Neural cell (in vitro differentiated cells): ENCODE measurements around the gene ATP2A1. TPM values are rescaled to one million over a fixed set of nuclear protein-coding genes. Genes with fewer than 3 reads are reported as not detected.

Experiments
- H2AFZ ChIP-seq: fragments of 200-600, 300-800 bp; sonication (generic), shearing (Covaris generic); 2 replicates; pipeline ENCODE4 v1.6.0; 2014; ENCODE audit warnings: low read depth, mild to moderate bottlenecking, antibody characterized with exemption, low read length, moderate library complexity
- H3F3A ChIP-seq: fragments of 200-600 bp; shearing (Covaris generic); 2 replicates; pipeline ENCODE4 v1.6.1; 2016; ENCODE audit warnings: mild to moderate bottlenecking, moderate library complexity, mixed read lengths, antibody characterized with exemption, low read length; ENCODE audit not compliant: insufficient read depth, poor library complexity, severe bottlenecking
- H3K27ac ChIP-seq: fragments of 200-600, 300-800 bp; sonication (generic), shearing (Covaris generic); 2 replicates; pipeline ENCODE4 v1.5.1; 2014; ENCODE audit warnings: mild to moderate bottlenecking, low read length, moderate library complexity
- H3K27me3 ChIP-seq: fragments of 300-800, 200-600 bp; sonication (generic), shearing (Covaris generic); 2 replicates; pipeline ENCODE4 v1.6.0; 2014; ENCODE audit warnings: mild to moderate bottlenecking, low read depth, low read length, moderate library complexity; ENCODE audit not compliant: insufficient read depth
- H3K36me3 ChIP-seq: fragments of 300-800, 200-600 bp; sonication (generic), shearing (Covaris generic); 2 replicates; pipeline ENCODE4 v1.5.1; 2014; ENCODE audit warnings: mild to moderate bottlenecking, antibody characterized with exemption, low read length, moderate library complexity; ENCODE audit not compliant: insufficient read depth
- H3K4me2 ChIP-seq: fragments of 300-800, 200-600 bp; sonication (generic), shearing (Covaris generic); 2 replicates; pipeline ENCODE4 v1.6.0; 2014; ENCODE audit warnings: mild to moderate bottlenecking, low read length
- H3K4me3 ChIP-seq: fragments of 300-800, 200-600 bp; sonication (generic), shearing (Covaris generic); 2 replicates; pipeline ENCODE4 v1.5.1; 2014; ENCODE audit warnings: mild to moderate bottlenecking, low read length, moderate library complexity
- H3K79me2 ChIP-seq: fragments of 200-600 bp; shearing (Covaris generic); replicated peaks from 2 replicates; pipeline ENCODE4 v1.6.0; 2014; ENCODE audit warnings: mild to moderate bottlenecking, low read length, moderate library complexity; ENCODE audit not compliant: insufficient read depth
- H3K9ac ChIP-seq: fragments of 300-800, 200-600 bp; sonication (generic), shearing (Covaris generic); 2 replicates; pipeline ENCODE4 v1.6.1; 2016; ENCODE audit warnings: mild to moderate bottlenecking, low read length, mixed read lengths
- H3K9me2 ChIP-seq: fragments of 200-600 bp; shearing (Covaris generic); 2 replicates; pipeline ENCODE4 v1.6.1; 2016; ENCODE audit warnings: mild to moderate bottlenecking, low read length, mixed read lengths; ENCODE audit not compliant: insufficient read depth
- H3K9me3 ChIP-seq: fragments of 200-600, 300-800 bp; sonication (generic), shearing (Covaris generic); 2 replicates; pipeline ENCODE4 v1.6.1; 2016; ENCODE audit warnings: mild to moderate bottlenecking, mixed run types, low read length, moderate library complexity, mixed read lengths
- H4K20me1 ChIP-seq: fragments of 200-600 bp; shearing (Covaris generic); 2 replicates; pipeline ENCODE4 v1.6.1; 2016; ENCODE audit warnings: mild to moderate bottlenecking, mixed run types; ENCODE audit not compliant: insufficient read depth
- CTCF ChIP-seq: fragments of 450-650 bp; IDR thresholded peaks from 2 replicates; pipeline ENCODE4 v1.5.1; 2014; ENCODE audit warnings: antibody characterized with exemption, mild to moderate bottlenecking, moderate library complexity; ENCODE audit not compliant: poor library complexity, severe bottlenecking
- EP300 ChIP-seq: fragments of 450-650 bp; conservative IDR thresholded peaks from 2 replicates; pipeline ENCODE4 v1.6.1; 2014; ENCODE audit warnings: antibody characterized with exemption, mild to moderate bottlenecking, moderate library complexity; ENCODE audit not compliant: poor library complexity, severe bottlenecking
- EZH2 ChIP-seq: fragments of 200-600, 300-800 bp; shearing (Covaris generic), sonication (generic); IDR thresholded peaks from 2 replicates; pipeline ENCODE4 v1.6.1; 2014; ENCODE audit warnings: antibody characterized with exemption, low read length, borderline replicate concordance, mild to moderate bottlenecking; ENCODE audit not compliant: insufficient read depth, poor library complexity, severe bottlenecking
- MXI1 ChIP-seq: fragments of 450-650 bp; conservative IDR thresholded peaks from 2 replicates; pipeline ENCODE4 v1.6.1; 2014; ENCODE audit warnings: antibody characterized with exemption, mild to moderate bottlenecking; ENCODE audit not compliant: poor library complexity, severe bottlenecking
- POLR2AphosphoS5 ChIP-seq: IDR thresholded peaks from 2 replicates; pipeline ENCODE4 v1.6.1; 2012
- RAD21 ChIP-seq: fragments of 450-650 bp; conservative IDR thresholded peaks from 2 replicates; pipeline ENCODE4 v1.6.1; 2014; ENCODE audit warnings: antibody characterized with exemption, mild to moderate bottlenecking, moderate library complexity
- REST ChIP-seq: IDR thresholded peaks from 2 replicates; pipeline ENCODE4 v1.6.1; 2012; ENCODE audit warnings: borderline replicate concordance
- SMC3 ChIP-seq: fragments of 450-650 bp; conservative IDR thresholded peaks from 2 replicates; pipeline ENCODE4 v1.6.1; 2014; ENCODE audit warnings: antibody characterized with exemption, mild to moderate bottlenecking, moderate library complexity; ENCODE audit not compliant: poor library complexity
- TAF1 ChIP-seq: IDR thresholded peaks from 2 replicates; pipeline ENCODE4 v1.6.1; 2012; ENCODE audit warnings: low read depth
- polyA plus RNA-seq: library from polyadenylated mRNA; depleted of rRNA; stranded (reverse); fragments of >200 nt; gene quantifications from 2 replicates; pipeline ENCODE4 v1.2.3, GENCODE V29; 2014

Gene ATP2A1
- polyA plus RNA-seq, 1 donor from 2014 or later, result 0.06 TPM

GRCh38 chr16:28895609-28896008, 17.3 kb downstream of the ATP2A1 start:
- H3F3A ChIP-seq, result no peaks in the 10 kb centered on the region
- no peaks in the 10 kb centered on the region for H3K27me3 ChIP-seq
- no peaks in the 10 kb centered on the region for H4K20me1 ChIP-seq
- no peak overlapping the region for H3K27ac ChIP-seq
- no peaks in the 10 kb centered on the region for H3K9me3 ChIP-seq
- no peak overlapping the region for H3K9ac ChIP-seq
- no peak overlapping the region for H3K4me3 ChIP-seq
- H3K36me3 ChIP-seq, result no peaks in the 10 kb centered on the region
- no peak overlapping the region for H3K4me2 ChIP-seq
- H3K9me2 ChIP-seq, result no peaks in the 10 kb centered on the region
- no peak overlapping the region for H2AFZ ChIP-seq
- no peaks in the 10 kb centered on the region for H3K79me2 ChIP-seq
- TF ChIP-seq CTCF (no peak), RAD21 (no peak), POLR2AphosphoS5 (no peak), EP300 (no peak), SMC3 (no peak), MXI1 (no peak), EZH2 (no peak), REST (no peak), TAF1 (no peak)

- H3K79me2 ChIP-seq, result no peaks in the 10 kb centered on the region
- no peak overlapping the region for H2AFZ ChIP-seq
- no peaks in the 10 kb centered on the region for H3F3A ChIP-seq
- no peaks in the 10 kb centered on the region for H4K20me1 ChIP-seq
- no peaks in the 10 kb centered on the region for H3K36me3 ChIP-seq
- H3K9ac ChIP-seq, result no peak overlapping the region
- no peak overlapping the region for H3K4me3 ChIP-seq
- no peaks in the 10 kb centered on the region for H3K9me2 ChIP-seq
- H3K4me2 ChIP-seq, result no peak overlapping the region
- no peaks in the 10 kb centered on the region for H3K27me3 ChIP-seq
- TF ChIP-seq EZH2, result no peak
- no peak for TF ChIP-seq MXI1
- TF ChIP-seq REST, result no peak
- no peak for TF ChIP-seq EP300
- no peak for TF ChIP-seq RAD21
- no peak for TF ChIP-seq SMC3
- H3K9me3 ChIP-seq, result no peaks in the 10 kb centered on the region
- no peak overlapping the region for H3K27ac ChIP-seq
Observed at GRCh38 chr16:28897826-28898225, 19.5 kb downstream of the ATP2A1 start.
